CD8-positive, alpha-beta memory T cell (primary cell): ENCODE measurements around the gene FBXW12. TPM values are rescaled to one million over a fixed set of nuclear protein-coding genes. Genes with fewer than 3 reads are reported as not detected.

ENCODE experiments used
- CTCF ChIA-PET: fragments of 350-600 bp; sonication (Branson Sonifier 250); formaldehyde crosslinking; loops from one replicate; lab custom pipeline; 2021; ENCODE audit warnings: antibody characterized with exemption; lab: Charles Lee
- POLR2A ChIA-PET: fragments of 350-600 bp; sonication (Branson Sonifier 250); formaldehyde crosslinking; loops from one replicate; lab custom pipeline; 2021; ENCODE audit warnings: antibody characterized with exemption; lab: Charles Lee
- DNase-seq, 5 donors: peaks; one replicate each; pipeline versions ENCODE4 v3.0.0 to v3.0.0-alpha.2; 2020 to 2022; ENCODE audit warnings: mixed read lengths in 1 of 5
- H3K27ac ChIP-seq: one replicate; pipeline ENCODE4 v1.7.0; 2013; ENCODE audit warnings: low read depth, mild to moderate bottlenecking, low read length, moderate library complexity
- H3K27me3 ChIP-seq: 2 replicates; pipeline ENCODE4 v1.7.0; 2013; ENCODE audit warnings: low read length, mild to moderate bottlenecking; ENCODE audit not compliant: insufficient read depth, poor library complexity, severe bottlenecking
- H3K36me3 ChIP-seq: 2 replicates; pipeline ENCODE4 v1.7.0; 2013; ENCODE audit warnings: mild to moderate bottlenecking, low read length, moderate library complexity; ENCODE audit not compliant: insufficient read depth
- H3K4me1 ChIP-seq: 2 replicates; pipeline ENCODE4 v1.7.0; 2013; ENCODE audit warnings: mild to moderate bottlenecking, low read length, moderate library complexity; ENCODE audit not compliant: insufficient read depth
- H3K4me3 ChIP-seq: 2 replicates; pipeline ENCODE4 v1.7.0; 2013; ENCODE audit warnings: mild to moderate bottlenecking, low read length
- H3K9me3 ChIP-seq: 2 replicates; pipeline ENCODE4 v1.7.0; 2013; ENCODE audit warnings: mild to moderate bottlenecking, low read length
- H3K27ac Mint-ChIP-seq, 8 donors: one replicate each; pipeline ENCODE4 v1.8.0; 2020 to 2021; ENCODE audit warnings: mixed read lengths in 8 of 8, mild to moderate bottlenecking in 6 of 8, inconsistent platforms in 3 of 8, moderate library complexity in 3 of 8
- H3K27me3 Mint-ChIP-seq, 2 donors: one replicate each; pipeline ENCODE4 v1.8.0; 2020 to 2021; ENCODE audit warnings: mixed read lengths in 2 of 2, mild to moderate bottlenecking in 1 of 2, moderate library complexity in 1 of 2
- H3K36me3 Mint-ChIP-seq, 3 donors: one replicate each; pipeline ENCODE4 v1.8.0; 2020 to 2021; ENCODE audit warnings: mixed read lengths in 3 of 3, inconsistent platforms in 1 of 3, mild to moderate bottlenecking in 1 of 3
- H3K4me1 Mint-ChIP-seq, 3 donors: one replicate each; pipeline ENCODE4 v1.8.0; 2020 to 2021; ENCODE audit warnings: mixed read lengths in 3 of 3, inconsistent platforms in 1 of 3, mild to moderate bottlenecking in 1 of 3
- H3K4me3 Mint-ChIP-seq, 7 donors: one replicate each; pipeline ENCODE4 v1.8.0; 2020 to 2021; ENCODE audit warnings: mixed read lengths in 7 of 7, mild to moderate bottlenecking in 6 of 7, moderate library complexity in 4 of 7, inconsistent platforms in 2 of 7
- H3K9me3 Mint-ChIP-seq, 5 donors: one replicate each; pipeline ENCODE4 v1.8.0; 2020 to 2022; ENCODE audit warnings: mixed read lengths in 5 of 5, mild to moderate bottlenecking in 3 of 5, moderate library complexity in 2 of 5, inconsistent platforms in 1 of 5
- polyA plus RNA-seq: library from polyadenylated mRNA; unstranded; fragments of 300-500 nt; fragmentation: Illumina TruSeq; gene quantifications from one replicate; pipeline ENCODE4 v1.2.3, GENCODE V29; 2021
- total RNA-seq, 2 experiments: library from RNA; stranded (reverse); gene quantifications; one replicate each; pipeline ENCODE4 v1.2.3, GENCODE V29; 2021

FBXW12 gene
- total and polyA plus RNA-seq, 3 experiments from 2014 or later, result not detected

GRCh38 chr3:48343432-48343831, 28.6 kb upstream of the FBXW12 start:
- ChIA-PET CTCF (interaction anchor here (1.1 kb wide), 1 partner anchor 57 kb away, joined by 3 read pairs; no protein-coding TSS in a partner anchor), POLR2A (no interaction called here)
- Mint-ChIP-seq H3K4me3 (no peak overlapping the region), H3K27me3 (peaks cover 0 to 13% of the 10 kb centered on the region in 2 donors), H3K36me3 (no peaks in the 10 kb centered on the region), H3K4me1 (no peaks in the 10 kb centered on the region), H3K27ac (no peak overlapping the region), H3K9me3 (no peaks in the 10 kb centered on the region)
- Histone ChIP-seq H3K27me3 (no peaks in the 10 kb centered on the region), H3K36me3 (no peaks in the 10 kb centered on the region), H3K4me1 (no peaks in the 10 kb centered on the region), H3K4me3 (no peak overlapping the region), H3K27ac (no peak overlapping the region), H3K9me3 (no peaks in the 10 kb centered on the region)
- no peak for DNase-seq

GRCh38 chr3:48344867-48345507, 27.0 kb upstream of the FBXW12 start:
- ChIA-PET CTCF (no interaction called here), POLR2A (no interaction called here)
- Histone ChIP-seq H3K27ac (no peak overlapping the region), H3K27me3 (no peaks in the 10 kb centered on the region), H3K4me3 (no peak overlapping the region), H3K4me1 (no peaks in the 10 kb centered on the region), H3K9me3 (no peaks in the 10 kb centered on the region), H3K36me3 (no peaks in the 10 kb centered on the region)
- Mint-ChIP-seq H3K9me3 (no peaks in the 10 kb centered on the region), H3K27ac (no peak overlapping the region), H3K4me1 (no peaks in the 10 kb centered on the region), H3K36me3 (no peaks in the 10 kb centered on the region), H3K27me3 (peaks cover 0 to 13% of the 10 kb centered on the region in 2 donors), H3K4me3 (no peak overlapping the region)
- DNase-seq, result no peak

GRCh38 chr3:48345946-48346572, 26.0 kb upstream of the FBXW12 start:
- H3K9me3 ChIP-seq, result no peaks in the 10 kb centered on the region
- no peak overlapping the region for H3K27ac ChIP-seq
- no peaks in the 10 kb centered on the region for H3K36me3 ChIP-seq
- H3K4me3 ChIP-seq, result no peak overlapping the region
- Mint-ChIP-seq H3K27ac (no peak overlapping the region), H3K4me1 (no peaks in the 10 kb centered on the region), H3K36me3 (no peaks in the 10 kb centered on the region), H3K27me3 (peaks cover 3 to 13% of the 10 kb centered on the region in 2 donors), H3K9me3 (no peaks in the 10 kb centered on the region), H3K4me3 (no peak overlapping the region)
- DNase-seq, result no peak
- H3K27me3 ChIP-seq, result no peaks in the 10 kb centered on the region
- no peaks in the 10 kb centered on the region for H3K4me1 ChIP-seq
- ChIA-PET CTCF (no interaction called here), POLR2A (no interaction called here)

GRCh38 chr3:48347500-48347899, 24.5 kb upstream of the FBXW12 start:
- Histone ChIP-seq H3K4me3 (no peak overlapping the region), H3K4me1 (no peaks in the 10 kb centered on the region), H3K27ac (no peak overlapping the region), H3K9me3 (no peaks in the 10 kb centered on the region), H3K27me3 (no peaks in the 10 kb centered on the region), H3K36me3 (no peaks in the 10 kb centered on the region)
- Mint-ChIP-seq H3K27ac (no peak overlapping the region), H3K9me3 (no peaks in the 10 kb centered on the region), H3K36me3 (no peaks in the 10 kb centered on the region), H3K4me1 (no peaks in the 10 kb centered on the region), H3K4me3 (no peak overlapping the region), H3K27me3 (peaks cover 6 to 13% of the 10 kb centered on the region in 2 donors)
- CTCF ChIA-PET, result no interaction called here
- no peak for DNase-seq
- POLR2A ChIA-PET, result no interaction called here

GRCh38 chr3:48352546-48352945, 19.5 kb upstream of the FBXW12 start:
- Mint-ChIP-seq H3K4me3 (no peak overlapping the region), H3K27ac (no peak overlapping the region), H3K36me3 (peaks cover 0 to 19% (median 0%) of the 10 kb centered on the region in 3 donors), H3K9me3 (no peaks in the 10 kb centered on the region), H3K4me1 (no peaks in the 10 kb centered on the region), H3K27me3 (peaks cover 7 to 52% of the 10 kb centered on the region in 2 donors)
- H3K27me3 ChIP-seq, result no peaks in the 10 kb centered on the region
- ChIA-PET CTCF (interaction anchor here (1.7 kb wide), 1 partner anchor 48 kb away, joined by 4 read pairs; no protein-coding TSS in a partner anchor), POLR2A (no interaction called here)
- H3K36me3 ChIP-seq, result no peaks in the 10 kb centered on the region
- no peak overlapping the region for H3K4me3 ChIP-seq
- no peaks in the 10 kb centered on the region for H3K4me1 ChIP-seq
- no peak overlapping the region for H3K27ac ChIP-seq
- no peaks in the 10 kb centered on the region for H3K9me3 ChIP-seq
- no peak for DNase-seq

- H3K36me3 ChIP-seq, result no peaks in the 10 kb centered on the region
- Mint-ChIP-seq H3K27me3 (peaks cover 12 to 58% of the 10 kb centered on the region in 2 donors), H3K9me3 (no peaks in the 10 kb centered on the region), H3K4me3 (no peak overlapping the region), H3K27ac (peak overlapping the region in 2 of 8 donors; percentile 13 to 52), H3K36me3 (peaks cover 0 to 19% (median 0%) of the 10 kb centered on the region in 3 donors), H3K4me1 (no peaks in the 10 kb centered on the region)
- no peak overlapping the region for H3K4me3 ChIP-seq
- no peak overlapping the region for H3K27ac ChIP-seq
- ChIA-PET POLR2A (no interaction called here), CTCF (no interaction called here)
- peaks cover 2% of the 10 kb centered on the region for H3K27me3 ChIP-seq
- DNase-seq, result no peak
- H3K9me3 ChIP-seq, result no peaks in the 10 kb centered on the region
- H3K4me1 ChIP-seq, result no peaks in the 10 kb centered on the region
Observed at GRCh38 chr3:48353987-48354386, 18.0 kb upstream of the FBXW12 start.

- Mint-ChIP-seq H3K36me3 (peaks cover 0 to 24% (median 0%) of the 10 kb centered on the region in 3 donors), H3K4me3 (no peak overlapping the region), H3K4me1 (no peaks in the 10 kb centered on the region), H3K27ac (no peak overlapping the region), H3K9me3 (peaks cover 3 to 8% (median 5%) of the 10 kb centered on the region in 5 donors), H3K27me3 (peaks cover 16 to 64% of the 10 kb centered on the region in 2 donors)
- POLR2A ChIA-PET, result no interaction called here
- DNase-seq, result no peak
- no peaks in the 10 kb centered on the region for H3K36me3 ChIP-seq
- no peak overlapping the region for H3K27ac ChIP-seq
- H3K9me3 ChIP-seq, result no peaks in the 10 kb centered on the region
- peaks cover 2% of the 10 kb centered on the region for H3K27me3 ChIP-seq
- CTCF ChIA-PET, result no interaction called here
- H3K4me1 ChIP-seq, result no peaks in the 10 kb centered on the region
- no peak overlapping the region for H3K4me3 ChIP-seq
Observed at GRCh38 chr3:48356419-48356818, 15.6 kb upstream of the FBXW12 start.

GRCh38 chr3:48361928-48362327, 10.1 kb upstream of the FBXW12 start:
- peaks cover 7 to 16% (median 9%) of the 10 kb centered on the region in 5 donors for H3K9me3 Mint-ChIP-seq
- H3K27me3 Mint-ChIP-seq, result peaks cover 10 to 21% of the 10 kb centered on the region in 2 donors
- H3K27ac ChIP-seq, result no peak overlapping the region
- no peak overlapping the region for H3K4me3 ChIP-seq
- no peaks in the 10 kb centered on the region for H3K4me1 ChIP-seq
- ChIA-PET POLR2A (no interaction called here), CTCF (no interaction called here)
- peaks cover 2% of the 10 kb centered on the region for H3K27me3 ChIP-seq
- no peak overlapping the region for H3K27ac Mint-ChIP-seq
- no peaks in the 10 kb centered on the region for H3K4me1 Mint-ChIP-seq
- no peak for DNase-seq
- H3K4me3 Mint-ChIP-seq, result no peak overlapping the region
- peaks cover 0 to 12% (median 0%) of the 10 kb centered on the region in 3 donors for H3K36me3 Mint-ChIP-seq
- H3K9me3 ChIP-seq, result no peaks in the 10 kb centered on the region
- no peaks in the 10 kb centered on the region for H3K36me3 ChIP-seq
